ENCODE results near the gene PLCL1.
"Not testable (repeated sequence)": the region's sequence is repeated elsewhere in the genome, so short reads cannot be mapped to it uniquely, and the experiment has no call there.

PLCL1 gene

GRCh38 chr2:198164843-198165242 lies 360.4 kb downstream of the PLCL1 start:
- DNase-seq: no peak

- DNase-seq: no peak
These were observed 360.9 kb downstream of the PLCL1 start for GRCh38 chr2:198165289-198165688.

GRCh38 chr2:198167346-198167745 lies 363.0 kb downstream of the PLCL1 start:
- no peak for DNase-seq

- no peak for DNase-seq
These were observed 364.3 kb downstream of the PLCL1 start for GRCh38 chr2:198168651-198169050.

GRCh38 chr2:198173242-198173641 lies 368.8 kb downstream of the PLCL1 start:
- peak in 24 of 56 donors; percentile 4 to 79 (median 32) for DNase-seq

GRCh38 chr2:198173864-198174263 lies 369.5 kb downstream of the PLCL1 start:
- DNase-seq: no peak

GRCh38 chr2:198175271-198175670 lies 370.9 kb downstream of the PLCL1 start:
- no peak for DNase-seq

GRCh38 chr2:198177040-198177439 lies 372.6 kb downstream of the PLCL1 start:
- no peak for DNase-seq

- no peak for DNase-seq
These were observed 374.4 kb downstream of the PLCL1 start for GRCh38 chr2:198178766-198179165.

- no peak for DNase-seq
These were observed 381.9 kb downstream of the PLCL1 start for GRCh38 chr2:198186257-198186656.

- no peak for DNase-seq
These were observed 383.4 kb downstream of the PLCL1 start for GRCh38 chr2:198187841-198188240.

GRCh38 chr2:198188982-198189381 lies 384.6 kb downstream of the PLCL1 start:
- DNase-seq: no peak

GRCh38 chr2:198191651-198192050 lies 387.3 kb downstream of the PLCL1 start:
- DNase-seq: no peak

GRCh38 chr2:198196556-198196955 lies 392.2 kb downstream of the PLCL1 start:
- not testable (repeated sequence) for DNase-seq
